Hepatic stellate cell (primary cell): ENCODE data around the gene MOV10.

Experiments
- DNase-seq: peaks from one replicate; pipeline ENCODE4 v3.0.0; 2011; ENCODE audit warnings: low spot score

Gene MOV10

GRCh38 chr1:112700290-112701226 is 26.1 kb downstream of the MOV10 start:
- DNase-seq = peak; percentile 93

DNA sequence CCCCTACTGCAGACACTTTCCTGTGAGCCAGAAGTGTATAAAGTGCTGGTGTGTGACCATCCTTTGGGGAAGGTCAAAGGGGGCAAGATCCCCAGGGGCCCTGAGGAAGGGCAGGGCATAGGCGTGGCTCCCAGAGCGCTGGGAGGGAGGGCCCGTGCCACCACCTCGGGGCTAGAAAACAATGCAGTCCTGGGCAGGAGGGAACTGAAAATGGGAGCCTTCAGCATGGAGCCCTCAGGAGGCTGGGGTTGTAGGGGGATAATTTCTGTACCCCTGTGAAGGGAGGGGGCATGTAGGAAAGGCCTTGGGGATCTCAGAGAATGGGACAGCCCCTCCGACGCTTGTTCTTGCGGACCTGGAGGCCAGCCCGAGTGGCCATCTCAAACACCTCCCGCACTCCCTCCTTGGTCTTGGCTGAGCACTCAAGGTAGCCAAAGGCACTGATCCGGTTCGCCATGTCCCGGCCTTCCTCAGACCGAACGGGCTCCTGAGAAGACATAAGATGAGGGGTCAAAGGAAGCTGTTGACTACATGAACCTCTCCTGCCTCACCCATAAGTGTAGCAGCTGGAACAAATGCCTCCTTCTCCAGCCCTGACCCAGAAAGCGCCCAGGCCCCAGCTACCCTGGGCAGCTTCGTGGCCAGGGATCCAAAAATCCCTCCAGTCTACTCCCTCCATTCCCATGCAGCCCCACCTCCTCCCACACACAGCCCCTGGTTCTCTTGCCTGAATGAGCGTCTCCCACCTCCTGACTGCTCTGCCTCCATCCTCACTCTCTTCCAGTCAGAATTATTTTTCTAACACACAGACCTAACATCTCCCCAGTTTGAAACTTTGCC is 27.0 kb downstream of the MOV10 start:
- no peak for DNase-seq

DNA sequence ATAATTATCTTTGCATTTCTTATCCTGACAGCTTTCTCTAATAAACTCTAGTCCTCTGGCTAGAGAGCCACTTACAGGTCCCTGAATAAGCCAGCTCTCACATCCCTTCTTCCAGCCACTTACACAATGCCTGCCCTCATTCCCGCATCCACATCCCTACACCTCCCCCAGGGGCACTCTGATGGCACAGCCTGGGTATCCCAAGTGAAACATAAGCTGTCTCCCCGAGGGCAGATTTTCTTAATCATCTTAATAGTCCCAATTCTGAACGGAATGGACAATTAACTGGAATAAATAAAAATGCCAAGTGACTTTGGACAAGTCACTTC is 27.6 kb downstream of the MOV10 start:
- no peak for DNase-seq

DNA sequence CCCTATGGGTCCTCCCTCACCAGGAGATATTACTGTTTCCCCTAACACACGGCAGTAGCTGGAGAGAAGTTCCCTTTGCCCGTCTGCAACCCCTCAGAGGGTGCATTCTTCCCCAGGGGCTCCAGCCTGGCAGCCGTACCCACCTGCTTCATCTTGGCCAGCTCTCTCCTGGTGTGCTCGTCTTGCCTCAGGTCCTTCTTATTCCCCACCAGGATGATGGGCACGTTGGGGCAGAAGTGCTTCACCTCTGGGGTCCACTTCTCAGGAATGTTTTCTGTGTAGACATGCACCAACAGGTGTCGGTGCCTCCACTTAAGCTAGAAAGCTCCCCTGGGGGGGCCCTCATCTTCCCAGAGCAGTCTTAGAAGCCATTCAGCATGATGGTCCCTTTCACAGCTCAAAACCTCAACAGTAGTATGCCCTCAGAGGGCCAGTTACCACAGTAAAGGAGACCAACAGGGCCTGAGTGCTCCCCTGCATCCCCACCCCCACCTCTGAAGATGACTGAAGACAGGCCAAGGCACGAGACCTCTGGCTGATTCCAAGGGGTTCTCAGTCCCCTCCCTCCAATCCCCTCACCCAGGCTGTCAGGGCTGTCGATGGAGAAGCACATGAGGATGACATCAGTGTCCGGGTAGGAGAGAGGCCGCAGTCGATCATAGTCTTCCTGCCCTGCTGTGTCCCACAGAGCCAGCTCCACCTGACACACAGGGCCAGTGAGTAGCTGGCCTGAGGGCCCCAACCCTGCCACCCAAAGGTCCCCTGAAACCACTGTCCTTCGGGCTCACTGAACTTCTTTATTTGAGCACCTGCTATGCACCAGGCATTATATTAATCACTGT is 28.2 kb downstream of the MOV10 start:
- DNase-seq = no peak

DNA sequence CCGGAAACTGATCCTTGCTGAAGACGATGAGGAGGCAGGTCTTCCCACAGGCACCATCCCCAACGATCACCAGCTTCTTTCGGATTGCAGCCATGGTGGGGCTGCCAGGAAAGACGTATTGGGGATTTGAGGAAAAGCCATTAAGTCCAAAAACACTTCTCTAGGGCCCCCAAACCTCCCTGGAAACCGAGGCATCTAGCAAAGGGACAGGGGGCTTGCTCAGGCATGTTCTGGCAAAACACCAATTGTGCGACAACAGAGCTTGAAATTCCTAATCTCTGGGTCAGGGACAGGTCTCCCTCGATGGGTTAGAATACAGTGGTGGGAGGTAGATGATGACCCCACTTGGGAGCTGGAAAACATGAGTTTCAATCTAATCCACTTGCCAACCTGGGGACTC is 29.2 kb downstream of the MOV10 start:
- DNase-seq = no peak

DNA sequence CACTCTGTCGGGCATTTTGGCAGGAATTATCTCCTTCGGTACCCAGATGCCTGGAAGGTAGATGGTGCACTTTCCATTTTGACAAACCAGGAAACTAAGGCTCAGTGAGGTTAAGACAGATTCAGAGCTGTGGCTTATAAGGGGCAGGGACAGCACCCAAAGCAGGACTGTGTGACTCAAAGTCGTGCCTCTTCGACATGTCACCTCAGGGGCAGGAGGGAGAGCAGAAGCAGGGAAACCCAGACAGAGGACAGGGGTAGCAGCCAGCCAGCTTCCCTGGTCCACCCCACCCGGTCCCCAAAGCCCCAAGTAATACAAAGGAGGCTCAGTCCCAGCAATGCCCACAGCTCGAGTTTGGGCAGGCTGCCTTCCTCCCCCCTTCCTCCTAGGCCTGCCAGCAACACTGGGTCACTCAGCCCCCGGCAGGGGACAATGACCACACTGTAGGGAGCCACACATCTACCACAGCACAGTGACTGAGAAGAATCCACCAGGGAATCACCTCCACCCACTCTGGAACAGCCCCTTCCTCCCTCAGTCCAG is 30.0 kb downstream of the MOV10 start:
- no peak for DNase-seq

DNA sequence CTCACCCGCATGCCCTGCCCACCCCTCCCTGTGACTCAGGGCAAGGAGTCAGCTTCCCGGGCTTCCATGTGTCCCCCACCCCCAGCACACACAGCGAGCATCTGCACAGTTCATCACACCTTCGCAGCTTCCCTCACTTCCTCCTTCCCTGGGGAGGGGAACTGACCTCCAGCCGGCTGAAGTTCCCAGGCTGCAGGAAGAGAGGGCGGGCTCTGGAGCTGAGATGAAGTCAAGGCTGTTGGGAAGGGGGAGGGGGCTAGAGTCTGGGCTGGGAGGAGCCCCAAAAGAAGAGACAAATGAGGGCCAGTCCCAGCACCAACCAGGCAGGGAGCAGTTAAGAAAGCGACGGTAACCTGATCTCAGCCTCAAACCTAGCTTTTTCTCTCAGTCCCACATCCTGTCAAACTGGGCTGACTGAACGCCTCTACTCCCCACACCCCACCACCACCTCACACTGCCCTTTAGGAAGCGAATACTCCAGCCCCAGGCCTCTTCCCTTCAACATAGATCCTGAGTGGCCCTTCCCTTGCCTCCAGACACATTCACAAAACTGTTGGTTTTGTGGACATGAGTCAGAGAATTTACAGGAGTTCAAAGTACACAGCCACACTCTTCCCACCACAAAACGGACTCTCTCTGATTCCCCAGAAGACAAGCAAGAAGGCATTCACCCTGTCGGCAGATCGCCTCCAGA is 30.6 kb downstream of the MOV10 start:
- DNase-seq = peak; percentile 94

GRCh38 chr1:112706505-112707220 is 32.2 kb downstream of the MOV10 start, which contains the start of gene RHOC:
Gene RHOC (minus strand): TSS chr1:112707127. CDS start chr1:112703799, 3,328 bp downstream.
- DNase-seq = peak; percentile 89

- peak; percentile 96 for DNase-seq
Observed at GRCh38 chr1:112707221-112708001, 33.0 kb downstream of the MOV10 start.

GRCh38 chr1:112708002-112708448 is 33.6 kb downstream of the MOV10 start:
- DNase-seq = no peak

- no peak for DNase-seq
Observed at GRCh38 chr1:112708489-112708888, 34.0 kb downstream of the MOV10 start.

DNA sequence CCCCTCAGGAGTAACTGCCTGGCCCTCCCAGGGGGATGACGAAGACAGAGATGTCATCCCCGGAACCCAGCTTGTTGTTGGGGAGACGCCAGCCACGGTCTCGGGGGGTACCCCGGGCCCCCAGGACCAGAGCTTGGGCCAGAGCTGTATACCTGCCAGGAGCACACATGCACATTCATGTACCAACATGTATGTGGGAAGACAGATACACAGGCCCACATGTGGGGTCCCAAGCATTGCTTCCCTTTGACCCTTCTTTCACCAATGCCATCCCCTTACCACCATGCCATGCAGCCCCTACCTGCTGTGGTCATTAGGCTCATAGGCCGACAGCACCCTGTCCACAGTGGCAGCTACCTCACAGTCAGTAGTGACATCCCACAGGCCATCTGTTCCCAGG is 35.7 kb downstream of the MOV10 start:
- no peak for DNase-seq

GRCh38 chr1:112710586-112710985 is 36.1 kb downstream of the MOV10 start:
- no peak for DNase-seq

GRCh38 chr1:112711041-112711440 is 36.6 kb downstream of the MOV10 start:
- no peak for DNase-seq

DNA sequence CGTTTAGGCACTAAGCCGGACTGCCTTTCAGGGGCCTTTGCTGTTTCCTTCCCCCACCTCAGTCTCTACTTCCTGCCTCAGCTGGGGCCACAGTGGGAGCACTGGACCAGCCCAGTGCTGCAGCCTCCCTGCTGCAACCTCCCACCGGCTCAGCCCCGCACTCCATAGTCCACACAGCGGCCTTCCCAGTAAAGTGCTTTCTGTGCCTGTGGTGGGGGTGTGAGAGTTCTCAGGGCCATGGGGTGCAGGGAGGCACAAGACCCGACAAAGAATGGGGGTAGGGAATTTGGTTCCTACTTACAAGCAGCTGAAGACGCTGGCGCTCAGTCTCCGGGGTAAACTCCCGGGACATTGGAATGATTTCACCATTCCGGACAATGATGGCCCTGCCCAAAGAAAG is 37.2 kb downstream of the MOV10 start:
- no peak for DNase-seq

DNA sequence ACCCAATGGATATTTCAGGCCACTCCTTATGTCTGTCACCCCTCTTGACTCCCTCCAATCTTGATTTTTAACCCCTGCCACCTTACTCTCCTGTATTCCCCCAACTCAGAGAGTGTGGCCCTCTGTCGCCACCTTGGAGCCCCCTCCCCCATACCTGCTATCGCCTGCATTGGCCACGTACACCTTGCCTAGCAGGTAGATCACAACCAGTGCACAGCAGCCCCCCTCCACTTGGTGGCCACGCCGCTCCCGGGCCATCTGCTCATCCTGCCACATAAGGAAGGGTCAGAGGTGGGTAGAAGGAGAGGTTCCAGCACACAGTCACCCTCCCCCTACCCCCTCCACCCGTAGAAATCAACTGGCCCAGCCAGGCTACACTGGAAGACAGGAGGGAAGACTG is 37.7 kb downstream of the MOV10 start:
- DNase-seq = no peak

DNA sequence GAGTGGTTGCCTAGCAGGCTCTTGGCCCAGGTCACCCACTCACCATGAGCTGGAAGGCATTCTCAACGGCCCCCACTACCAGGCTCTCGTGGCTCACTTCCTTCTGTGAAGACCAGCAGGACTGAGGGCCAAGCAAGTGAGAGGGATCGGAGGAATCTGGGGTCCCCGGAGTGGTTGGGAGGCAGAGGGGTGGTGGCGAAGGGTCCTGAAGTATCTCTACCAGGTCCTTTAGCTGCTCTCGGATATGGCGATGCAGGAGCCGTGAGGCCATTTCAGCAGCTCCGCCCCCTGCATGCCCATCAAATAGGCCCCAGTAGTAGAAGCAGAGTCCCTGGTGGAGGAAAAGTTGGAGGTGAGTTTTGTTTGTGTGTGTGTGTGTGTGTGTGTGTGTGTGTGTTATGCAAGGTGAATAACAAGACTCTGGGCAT is 38.3 kb downstream of the MOV10 start:
- no peak for DNase-seq

GRCh38 chr1:112713466-112714312 is 39.2 kb downstream of the MOV10 start:
- no peak for DNase-seq
